Lung (tissue), 12 donors: ENCODE results near the gene PHAF1. TPM values are rescaled to one million over a fixed set of nuclear protein-coding genes. Genes with fewer than 3 reads are reported as not detected.
A peak's percentile ranks its signal among the peaks of the same experiment; 100 is the strongest.

Experiments
- ATAC-seq: fragments of 200-7000 bp; cut with Tn5 transposase; one replicate; pipeline ENCODE4 v1.9.1; 2020; ENCODE audit warnings: moderate number of reproducible peaks; ENCODE audit not compliant: insufficient read depth, low FRiP score
- DNase-seq, 3 donors: peaks; one replicate each; pipeline ENCODE4 v3.0.0-alpha.2; 2013 to 2017
- H3K27ac ChIP-seq, 2 donors: one replicate each; pipeline ENCODE4 v1.5.1; 2013; ENCODE audit warnings: mild to moderate bottlenecking in 2 of 2, moderate library complexity in 2 of 2, control low read depth in 1 of 2, inconsistent platforms in 1 of 2, low read depth in 1 of 2, low read length in 1 of 2
- H3K27me3 ChIP-seq, 3 donors: one replicate each; pipeline ENCODE4 v1.5.1; 2013; ENCODE audit warnings: low read length in 2 of 3; ENCODE audit not compliant: control insufficient read depth in 3 of 3, insufficient read depth in 3 of 3
- H3K36me3 ChIP-seq, 4 donors: one replicate each; pipeline ENCODE4 v1.5.1; 2013; ENCODE audit warnings: low read length in 4 of 4, mild to moderate bottlenecking in 1 of 4, moderate library complexity in 1 of 4; ENCODE audit not compliant: control insufficient read depth in 4 of 4, insufficient read depth in 4 of 4
- H3K4me1 ChIP-seq, 5 donors: one replicate each; pipeline ENCODE4 v1.5.1; 2013; ENCODE audit warnings: low read length in 5 of 5, mild to moderate bottlenecking in 2 of 5, moderate library complexity in 1 of 5; ENCODE audit not compliant: control insufficient read depth in 5 of 5, insufficient read depth in 5 of 5
- H3K4me3 ChIP-seq: one replicate; pipeline ENCODE4 v1.5.1; 2013; ENCODE audit warnings: mild to moderate bottlenecking, control low read depth, moderate library complexity
- H3K9ac ChIP-seq, 2 donors: one replicate each; pipeline ENCODE4 v1.5.1; 2013; ENCODE audit warnings: low read length in 2 of 2, control low read depth in 1 of 2; ENCODE audit not compliant: insufficient read depth in 1 of 2
- H3K9me3 ChIP-seq, 4 donors: one replicate each; pipeline ENCODE4 v1.5.1; 2013; ENCODE audit warnings: low read length in 3 of 4, mild to moderate bottlenecking in 1 of 4, moderate library complexity in 1 of 4; ENCODE audit not compliant: control insufficient read depth in 4 of 4, insufficient read depth in 3 of 4
- CTCF ChIP-seq: IDR thresholded peaks from 2 replicates; pipeline ENCODE4 v1.5.1; 2012; ENCODE audit warnings: mild to moderate bottlenecking; ENCODE audit errors: control extremely low read depth, extremely low read depth
- WGBS, 2 donors: extraction: QIAGEN DNeasy Blood & Tissue Kit; methylation state at CpG; one replicate each; pipeline ENCODE4 v1.1.7; 2013; 5-methylcytosine and 5-hydroxymethylcytosine counted together
- polyA plus RNA-seq, 2 donors: library from polyadenylated mRNA; stranded (reverse); fragments of 200-250 nt; gene quantifications; one replicate each; pipeline ENCODE4 v1.2.1, GENCODE V29; 2013
- total RNA-seq, 2 donors: library from RNA; depleted of rRNA in 1 of 2; stranded (reverse); fragments of >200 nt in 1 of 2; gene quantifications; one replicate each; pipeline ENCODE4 v1.2.1, GENCODE V29; 2014 to 2021
- donor health status: control.
- donor health status: control.
- donor health status: Bipolar disorder and iron deficiency.
- donor health status: healthy.
- donor health status: DM: yes; HTN: yes; CAD: no.

PHAF1 gene
- total and polyA plus RNA-seq, 4 donors = 9.1 to 36.1 (median 13.3) TPM

- peaks cover 0 to 24% (median 4%) of the 10 kb centered on the region in 5 donors for H3K4me1 ChIP-seq
- DNase-seq (peak; percentile 88 to 94 (median 92)), ATAC-seq (peak; percentile 68)
- 1% methylated on average over 33 to 34 of the region's 34 CpGs for WGBS, 2 donors
- peak within 1 kb of the TSS; percentile 65 to 78 for H3K27ac ChIP-seq
- H3K9me3 ChIP-seq = no peaks in the 10 kb centered on the region
- H3K36me3 ChIP-seq = peaks cover 0 to 25% (median 15%) of the 10 kb centered on the region in 4 donors
- peak within 1 kb of the TSS; percentile 60 for H3K4me3 ChIP-seq
- TF ChIP-seq CTCF = no peak
- peaks cover 0 to 18% (median 13%) of the 10 kb centered on the region in 3 donors for H3K27me3 ChIP-seq
- H3K9ac ChIP-seq = peak within 1 kb of the TSS in 1 of 2 donors; percentile 62
These were observed 41.2 kb downstream of the PHAF1 start, which contains the start of gene B3GNT9 for GRCh38 chr16:67150833-67151396. TSS of gene B3GNT9 (minus strand) at chr16:67150998. CDS start at chr16:67150485, 513 bp downstream.

- WGBS, 2 donors = 61 to 65% methylated on average over 8 of the region's 8 CpGs
- Histone ChIP-seq H3K27ac (no peak overlapping the region), H3K36me3 (peaks cover 0 to 19% (median 9%) of the 10 kb centered on the region in 4 donors), H3K27me3 (peaks cover 0 to 25% (median 19%) of the 10 kb centered on the region in 3 donors), H3K4me1 (peaks cover 0 to 24% (median 4%) of the 10 kb centered on the region in 5 donors), H3K9ac (no peak overlapping the region), H3K4me3 (no peak overlapping the region), H3K9me3 (no peaks in the 10 kb centered on the region)
- DNase-seq (no peak), ATAC-seq (no peak)
- no peak for TF ChIP-seq CTCF
These were observed 41.8 kb downstream of the PHAF1 start for GRCh38 chr16:67151431-67152097.

- no peak for TF ChIP-seq CTCF
- Histone ChIP-seq H3K36me3 (no peaks in the 10 kb centered on the region), H3K4me1 (peaks cover 0 to 33% (median 4%) of the 10 kb centered on the region in 5 donors), H3K4me3 (no peak overlapping the region), H3K9me3 (no peaks in the 10 kb centered on the region), H3K9ac (no peak overlapping the region), H3K27me3 (peaks cover 0 to 44% (median 42%) of the 10 kb centered on the region in 3 donors), H3K27ac (no peak overlapping the region)
- WGBS, 2 donors = 42 to 43% methylated on average over 55 to 61 of the region's 61 CpGs
- DNase-seq (no peak), ATAC-seq (no peak)
These were observed 45.0 kb downstream of the PHAF1 start for GRCh38 chr16:67154578-67155294.
